Calu3 (cell line): ENCODE measurements around the gene GPR27. TPM values are rescaled to one million over a fixed set of nuclear protein-coding genes. Genes with fewer than 3 reads are reported as not detected.

Source experiments
- BruUV-seq: library from RNA; stranded (reverse); fragments of 400-500 nt; replicated peaks from 2 replicates; lab custom pipeline; 2021; lab: Mats Ljungman, UMichigan
- CTCF ChIA-PET: fragments of 300-600 bp; sonication (Branson Sonifier 250); formaldehyde crosslinking; loops from one replicate; lab custom pipeline; 2022; ENCODE audit warnings: antibody characterized with exemption; lab: Charles Lee
- DNase-seq: peaks from one replicate; pipeline ENCODE4 v3.0.0; 2022
- H3K27ac Mint-ChIP-seq: one replicate; pipeline ENCODE4 v1.8.0; 2022; ENCODE audit warnings: mixed read lengths; ENCODE audit not compliant: unreplicated experiment
- H3K27me3 Mint-ChIP-seq: one replicate; pipeline ENCODE4 v1.8.0; 2022; ENCODE audit warnings: mixed read lengths; ENCODE audit not compliant: unreplicated experiment
- H3K36me3 Mint-ChIP-seq: one replicate; pipeline ENCODE4 v1.8.0; 2022; ENCODE audit warnings: mild to moderate bottlenecking, moderate library complexity, mixed read lengths; ENCODE audit not compliant: insufficient read depth, unreplicated experiment
- H3K4me1 Mint-ChIP-seq: one replicate; pipeline ENCODE4 v1.8.0; 2022; ENCODE audit warnings: mild to moderate bottlenecking, low read depth, mixed read lengths; ENCODE audit not compliant: unreplicated experiment
- H3K4me3 Mint-ChIP-seq: one replicate; pipeline ENCODE4 v1.8.0; 2022; ENCODE audit warnings: mild to moderate bottlenecking, low read depth, moderate library complexity, mixed read lengths; ENCODE audit not compliant: unreplicated experiment
- H3K9me3 Mint-ChIP-seq: one replicate; pipeline ENCODE4 v1.8.0; 2022; ENCODE audit warnings: low read depth, mixed read lengths; ENCODE audit not compliant: unreplicated experiment
- intact Hi-C: fragments of 100-400 bp; cut with micrococcal nuclease; formaldehyde crosslinking; loops from one replicate; pipeline ENCODE4 v1.10.0; 2022; ENCODE audit not compliant: unreplicated experiment
- total RNA-seq: library from RNA; stranded (reverse); gene quantifications from 2 replicates; pipeline ENCODE4 v1.2.3, GENCODE V29; 2022
- TF ChIP-seq, protein P1 (sequence below): fragments of 200-600 bp; IDR thresholded peaks from one replicate; pipeline ENCODE4 v1.8.0; 2022; ENCODE audit warnings: antibody characterized with exemption; ENCODE audit not compliant: unreplicated experiment

Gene GPR27
- total RNA-seq, 1 experiment from 2014 or later = 0.71 TPM

- CTCF ChIA-PET = interaction anchor here (0.7 kb wide), 1 partner anchor 544 kb away, joined by 3 read pairs; no protein-coding TSS in a partner anchor
- TF ChIP-seq, protein P1, sequence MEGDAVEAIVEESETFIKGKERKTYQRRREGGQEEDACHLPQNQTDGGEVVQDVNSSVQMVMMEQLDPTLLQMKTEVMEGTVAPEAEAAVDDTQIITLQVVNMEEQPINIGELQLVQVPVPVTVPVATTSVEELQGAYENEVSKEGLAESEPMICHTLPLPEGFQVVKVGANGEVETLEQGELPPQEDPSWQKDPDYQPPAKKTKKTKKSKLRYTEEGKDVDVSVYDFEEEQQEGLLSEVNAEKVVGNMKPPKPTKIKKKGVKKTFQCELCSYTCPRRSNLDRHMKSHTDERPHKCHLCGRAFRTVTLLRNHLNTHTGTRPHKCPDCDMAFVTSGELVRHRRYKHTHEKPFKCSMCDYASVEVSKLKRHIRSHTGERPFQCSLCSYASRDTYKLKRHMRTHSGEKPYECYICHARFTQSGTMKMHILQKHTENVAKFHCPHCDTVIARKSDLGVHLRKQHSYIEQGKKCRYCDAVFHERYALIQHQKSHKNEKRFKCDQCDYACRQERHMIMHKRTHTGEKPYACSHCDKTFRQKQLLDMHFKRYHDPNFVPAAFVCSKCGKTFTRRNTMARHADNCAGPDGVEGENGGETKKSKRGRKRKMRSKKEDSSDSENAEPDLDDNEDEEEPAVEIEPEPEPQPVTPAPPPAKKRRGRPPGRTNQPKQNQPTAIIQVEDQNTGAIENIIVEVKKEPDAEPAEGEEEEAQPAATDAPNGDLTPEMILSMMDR = no peak
- DNase-seq = no peak
- Mint-ChIP-seq H3K27ac (no peak overlapping the region), H3K9me3 (no peaks in the 10 kb centered on the region), H3K36me3 (no peaks in the 10 kb centered on the region), H3K4me1 (no peaks in the 10 kb centered on the region), H3K4me3 (no peak overlapping the region), H3K27me3 (peaks cover 45% of the 10 kb centered on the region)
- BruUV-seq = no TSS peak
- intact Hi-C loops = no loop called here
These were observed 46.4 kb downstream of the GPR27 start for GRCh38 chr3:71800023-71800422.

GRCh38 chr3:71801986-71802385 is 48.3 kb downstream of the GPR27 start:
- CTCF ChIA-PET = no interaction called here
- no peak for DNase-seq
- TF ChIP-seq, protein P1 = no peak
- Mint-ChIP-seq H3K9me3 (no peaks in the 10 kb centered on the region), H3K27ac (no peak overlapping the region), H3K4me3 (no peak overlapping the region), H3K4me1 (no peaks in the 10 kb centered on the region), H3K27me3 (peaks cover 45% of the 10 kb centered on the region), H3K36me3 (no peaks in the 10 kb centered on the region)
- intact Hi-C loops = no loop called here
- BruUV-seq = no TSS peak

- Mint-ChIP-seq H3K36me3 (no peaks in the 10 kb centered on the region), H3K4me1 (no peaks in the 10 kb centered on the region), H3K27me3 (peaks cover 45% of the 10 kb centered on the region), H3K9me3 (no peaks in the 10 kb centered on the region), H3K27ac (no peak overlapping the region), H3K4me3 (no peak overlapping the region)
- DNase-seq = no peak
- CTCF ChIA-PET = no interaction called here
- intact Hi-C loops = no loop called here
- TF ChIP-seq, protein P1 = no peak
- BruUV-seq = no TSS peak
These were observed 49.6 kb downstream of the GPR27 start for GRCh38 chr3:71803248-71803647.

GRCh38 chr3:71805199-71805598 is 51.5 kb downstream of the GPR27 start:
- Mint-ChIP-seq H3K4me1 (no peaks in the 10 kb centered on the region), H3K36me3 (no peaks in the 10 kb centered on the region), H3K9me3 (no peaks in the 10 kb centered on the region), H3K27me3 (peaks cover 26% of the 10 kb centered on the region), H3K4me3 (no peak overlapping the region), H3K27ac (no peak overlapping the region)
- intact Hi-C loops = no loop called here
- no TSS peak for BruUV-seq
- no peak for DNase-seq
- TF ChIP-seq, protein P1 = no peak
- CTCF ChIA-PET = no interaction called here
